ENCODE data around the gene LAMB1.

The LAMB1 gene

GRCh38 chr7:107980671-107981190, 22.2 kb downstream of the LAMB1 start:
- Histone ChIP-seq H3K4me2 (ENCODE audit: low read length) (no peak overlapping the region), H3K36me3 (replicated peaks; ENCODE audit: low read depth, low read length) (no peaks in the 10 kb centered on the region), H4K20me1 (ENCODE audit: insufficient read depth, low read length) (no peaks in the 10 kb centered on the region), H3K4me1 (ENCODE audit: low read length) (no peaks in the 10 kb centered on the region), H3K79me2 (ENCODE audit: low read length) (no peaks in the 10 kb centered on the region), H2AFZ (ENCODE audit: low read depth, low read length) (no peak overlapping the region), H3K27ac (ENCODE audit: low read length) (no peak overlapping the region), H3K9ac (ENCODE audit: low read length) (no peak overlapping the region), H3K4me3 (ENCODE audit: low read length) (no peak overlapping the region), H3K27me3 (ENCODE audit: low read depth, low read length) (no peaks in the 10 kb centered on the region), H3K9me3 (ENCODE audit: insufficient read depth, low read length) (no peaks in the 10 kb centered on the region)
- TF ChIP-seq CTCF (IDR thresholded peaks at IDR 0.05; ENCODE audit: low read depth, low read length) (no peak), EZH2phosphoT487 (IDR thresholded peaks at IDR 0.05; ENCODE audit: low read depth) (no peak)

- Histone ChIP-seq H3K36me3 (replicated peaks; ENCODE audit: low read depth, low read length) (no peaks in the 10 kb centered on the region), H3K4me3 (ENCODE audit: low read length) (no peak overlapping the region), H3K9me3 (ENCODE audit: insufficient read depth, low read length) (no peaks in the 10 kb centered on the region), H3K4me1 (ENCODE audit: low read length) (no peaks in the 10 kb centered on the region), H3K4me2 (ENCODE audit: low read length) (no peak overlapping the region), H3K79me2 (ENCODE audit: low read length) (no peaks in the 10 kb centered on the region), H3K27me3 (ENCODE audit: low read depth, low read length) (no peaks in the 10 kb centered on the region), H3K9ac (ENCODE audit: low read length) (no peak overlapping the region), H3K27ac (ENCODE audit: low read length) (no peak overlapping the region), H4K20me1 (ENCODE audit: insufficient read depth, low read length) (no peaks in the 10 kb centered on the region), H2AFZ (ENCODE audit: low read depth, low read length) (no peak overlapping the region)
- TF ChIP-seq CTCF (IDR thresholded peaks at IDR 0.05; ENCODE audit: low read depth, low read length) (no peak), EZH2phosphoT487 (IDR thresholded peaks at IDR 0.05; ENCODE audit: low read depth) (no peak)
These were observed 22.8 kb downstream of the LAMB1 start for GRCh38 chr7:107980171-107980570.

- H2AFZ ChIP-seq (ENCODE audit: low read depth, low read length): no peak overlapping the region
- H4K20me1 ChIP-seq (ENCODE audit: insufficient read depth, low read length): no peaks in the 10 kb centered on the region
- no peaks in the 10 kb centered on the region for H3K79me2 ChIP-seq (ENCODE audit: low read length)
- no peaks in the 10 kb centered on the region for H3K36me3 ChIP-seq (replicated peaks; ENCODE audit: low read depth, low read length)
- no peak overlapping the region for H3K27ac ChIP-seq (ENCODE audit: low read length)
- no peaks in the 10 kb centered on the region for H3K9me3 ChIP-seq (ENCODE audit: insufficient read depth, low read length)
- H3K9ac ChIP-seq (ENCODE audit: low read length): no peak overlapping the region
- no peak overlapping the region for H3K4me2 ChIP-seq (ENCODE audit: low read length)
- no peaks in the 10 kb centered on the region for H3K4me1 ChIP-seq (ENCODE audit: low read length)
- H3K27me3 ChIP-seq (ENCODE audit: low read depth, low read length): no peaks in the 10 kb centered on the region
- H3K4me3 ChIP-seq (ENCODE audit: low read length): no peak overlapping the region
- no peak for TF ChIP-seq CTCF (IDR thresholded peaks at IDR 0.05; ENCODE audit: low read depth, low read length)
These were observed 24.0 kb downstream of the LAMB1 start for GRCh38 chr7:107978815-107979408.

GRCh38 chr7:107977048-107977447, 25.9 kb downstream of the LAMB1 start:
- H3K36me3 ChIP-seq (replicated peaks; ENCODE audit: low read depth, low read length): no peaks in the 10 kb centered on the region
- no peaks in the 10 kb centered on the region for H3K79me2 ChIP-seq (ENCODE audit: low read length)
- no peaks in the 10 kb centered on the region for H3K4me1 ChIP-seq (ENCODE audit: low read length)
- TF ChIP-seq CTCF (IDR thresholded peaks at IDR 0.05; ENCODE audit: low read depth, low read length) (no peak), EZH2phosphoT487 (IDR thresholded peaks at IDR 0.05; ENCODE audit: low read depth) (no peak)
- no peaks in the 10 kb centered on the region for H3K27me3 ChIP-seq (ENCODE audit: low read depth, low read length)
- H2AFZ ChIP-seq (ENCODE audit: low read depth, low read length): no peak overlapping the region
- H3K9me3 ChIP-seq (ENCODE audit: insufficient read depth, low read length): no peaks in the 10 kb centered on the region
- H3K27ac ChIP-seq (ENCODE audit: low read length): no peak overlapping the region
- H4K20me1 ChIP-seq (ENCODE audit: insufficient read depth, low read length): no peaks in the 10 kb centered on the region
- H3K9ac ChIP-seq (ENCODE audit: low read length): no peak overlapping the region
- no peak overlapping the region for H3K4me3 ChIP-seq (ENCODE audit: low read length)
- no peak overlapping the region for H3K4me2 ChIP-seq (ENCODE audit: low read length)

Data from OCI-LY3 (cell line).